Tibial nerve (tissue), 4 donors: ENCODE data around the gene FLNC. TPM values are rescaled to one million over a fixed set of nuclear protein-coding genes. Genes with fewer than 3 reads are reported as not detected.
A peak's percentile ranks its signal among the peaks of the same experiment; 100 is the strongest.

Experiments used
- DNase-seq, 2 donors: peaks; one replicate each; pipeline ENCODE4 v3.0.0-alpha.2; 2019; ENCODE audit warnings: low spot score in 2 of 2
- H3K27ac ChIP-seq, 4 donors: fragments of 200-600 bp; sonication (generic) in 3 of 4; one replicate each; pipeline ENCODE4 v1.5.1; 2017 to 2019; ENCODE audit warnings: mild to moderate bottlenecking in 1 of 4
- H3K27me3 ChIP-seq, 2 donors: fragments of 200-600 bp; sonication (generic) in 1 of 2; one replicate each; pipeline versions ENCODE4 v1.5.1 to v1.6.0; 2017 to 2019
- H3K36me3 ChIP-seq, 3 donors: fragments of 200-600 bp; sonication (generic); one replicate each; pipeline ENCODE4 v1.5.1; 2018 to 2019
- H3K4me1 ChIP-seq, 4 donors: fragments of 200-600 bp; sonication (generic) in 3 of 4; one replicate each; pipeline ENCODE4 v1.5.1; 2017 to 2019
- H3K4me3 ChIP-seq, 4 donors: fragments of 200-600 bp; sonication (generic) in 3 of 4; one replicate each; pipeline ENCODE4 v1.5.1; 2017 to 2019; ENCODE audit warnings: mild to moderate bottlenecking in 1 of 4, moderate library complexity in 1 of 4
- H3K9me3 ChIP-seq, 4 donors: fragments of 200-600 bp; sonication (generic) in 3 of 4; one replicate each; pipeline ENCODE4 v1.5.1; 2017 to 2019
- CTCF ChIP-seq, 5 experiments: fragments of 200-600 bp in 3 of 5; fragments of 450-650 bp in 2 of 5; sonication (generic) in 3 of 5; IDR thresholded peaks; one replicate each; pipeline ENCODE4 v1.5.1; 2016 to 2019; ENCODE audit warnings: antibody characterized with exemption in 5 of 5, mild to moderate bottlenecking in 3 of 5, moderate library complexity in 2 of 5
- EP300 ChIP-seq, 2 donors: sonication (generic); formaldehyde crosslinking; IDR thresholded peaks; one replicate each; pipeline ENCODE4 v1.6.1; 2017; ENCODE audit warnings: antibody characterized with exemption in 2 of 2, mild to moderate bottlenecking in 1 of 2
- POLR2A ChIP-seq, 2 donors: fragments of 450-650 bp; IDR thresholded peaks; one replicate each; pipeline ENCODE4 v1.6.1; 2017; ENCODE audit warnings: antibody characterized with exemption in 2 of 2, mild to moderate bottlenecking in 2 of 2, moderate library complexity in 2 of 2
- WGBS, 2 donors: methylation state at CpG; one replicate each; pipeline ENCODE4 v1.1.5; 2018; 5-methylcytosine and 5-hydroxymethylcytosine counted together
- total RNA-seq, 4 donors: library from RNA; depleted of rRNA; stranded (reverse); fragments of >200 nt; gene quantifications; one replicate each; pipeline ENCODE4 v1.1.0, GENCODE V29; 2016

Gene FLNC
- total RNA-seq, 4 donors from 2014 or later = 5.5 to 13.5 (median 9.0) TPM

DNA sequence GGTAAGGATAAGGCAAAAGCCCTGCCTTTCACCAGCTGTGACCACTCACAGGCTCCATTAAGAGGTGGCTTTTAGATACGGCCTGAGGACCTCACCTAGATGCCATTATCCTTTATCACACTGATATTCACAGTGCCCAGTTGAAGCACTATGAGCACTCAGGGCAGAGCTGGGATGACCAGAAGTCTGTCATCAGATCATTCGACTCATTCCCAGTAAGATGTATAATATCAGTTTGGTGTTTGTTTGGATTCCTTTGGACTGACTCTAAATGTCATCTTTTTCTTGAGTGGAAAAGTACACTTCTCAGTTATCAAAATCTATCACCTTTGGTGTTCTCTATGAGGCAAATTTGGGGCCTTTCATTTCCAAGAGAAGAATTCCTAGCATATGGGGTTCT, 19.7 kb upstream of the FLNC start:
- no peaks in the 10 kb centered on the region for H3K9me3 ChIP-seq
- H3K36me3 ChIP-seq = peaks cover 0 to 9% (median 0%) of the 10 kb centered on the region in 3 donors
- no peaks in the 10 kb centered on the region for H3K27me3 ChIP-seq
- H3K27ac ChIP-seq = no peak overlapping the region
- 76 to 90% methylated on average over 2 of the region's 2 CpGs for WGBS, 2 donors
- no peaks in the 10 kb centered on the region for H3K4me1 ChIP-seq
- DNase-seq = no peak
- TF ChIP-seq EP300 (IDR thresholded peaks at IDR 0.05) = no peak
- TF ChIP-seq CTCF (IDR thresholded peaks at IDR 0.05) = no peak
- TF ChIP-seq POLR2A (IDR thresholded peaks at IDR 0.05) = no peak
- no peak overlapping the region for H3K4me3 ChIP-seq

GRCh38 chr7:128810997-128811396, 19.2 kb upstream of the FLNC start:
- WGBS, 2 donors = 92% methylated on average over 3 of the region's 3 CpGs
- peaks cover 0 to 4% (median 0%) of the 10 kb centered on the region in 3 donors for H3K36me3 ChIP-seq
- TF ChIP-seq CTCF (IDR thresholded peaks at IDR 0.05) (no peak), POLR2A (IDR thresholded peaks at IDR 0.05) (no peak), EP300 (IDR thresholded peaks at IDR 0.05) (no peak)
- no peaks in the 10 kb centered on the region for H3K4me1 ChIP-seq
- DNase-seq = no peak
- H3K4me3 ChIP-seq = no peak overlapping the region
- no peaks in the 10 kb centered on the region for H3K9me3 ChIP-seq
- no peak overlapping the region for H3K27ac ChIP-seq
- no peaks in the 10 kb centered on the region for H3K27me3 ChIP-seq

DNA sequence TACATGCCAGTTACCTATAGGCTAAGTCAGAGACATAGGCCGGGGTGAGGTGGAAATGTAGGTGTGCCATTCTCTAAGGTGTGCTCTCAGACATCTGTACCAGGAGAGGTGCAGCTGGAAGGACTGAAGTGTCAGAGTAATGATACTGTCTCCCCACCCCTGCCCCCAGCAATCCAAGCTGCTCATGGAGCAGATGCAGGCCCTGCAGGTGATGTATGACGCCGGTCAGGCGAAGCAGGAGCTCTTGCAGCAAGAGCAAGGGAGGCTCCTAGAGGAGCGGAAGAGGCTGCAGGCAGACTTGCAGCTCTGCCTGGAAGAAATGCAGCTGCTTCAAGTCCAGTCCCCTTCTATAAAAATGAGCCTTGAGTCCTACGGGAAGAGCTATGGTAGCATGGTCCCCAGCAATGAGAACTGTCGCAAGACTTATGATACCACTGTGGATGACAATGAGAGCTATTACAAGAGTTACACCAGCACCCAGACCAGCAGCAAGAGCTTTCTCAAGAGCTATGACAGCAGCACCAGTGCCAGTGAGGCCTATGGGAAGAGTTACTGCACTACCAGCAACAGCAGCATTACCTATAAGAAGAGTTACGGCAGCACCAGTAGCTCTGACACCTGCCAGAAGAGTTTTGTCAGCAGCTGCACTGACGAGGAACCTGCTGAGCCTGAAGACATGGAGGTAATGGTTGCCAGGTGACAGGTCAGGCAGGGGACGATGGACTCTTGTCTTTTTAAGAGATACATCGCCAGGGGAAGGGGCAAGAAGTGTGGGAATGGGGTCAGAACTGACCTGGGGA, 18.4 kb upstream of the FLNC start:
- H3K27ac ChIP-seq = no peak overlapping the region
- WGBS, 2 donors = 88 to 94% methylated on average over 11 of the region's 11 CpGs
- no peaks in the 10 kb centered on the region for H3K9me3 ChIP-seq
- TF ChIP-seq EP300 (IDR thresholded peaks at IDR 0.05) (no peak), CTCF (IDR thresholded peaks at IDR 0.05) (no peak), POLR2A (IDR thresholded peaks at IDR 0.05) (no peak)
- no peaks in the 10 kb centered on the region for H3K36me3 ChIP-seq
- H3K4me1 ChIP-seq = no peaks in the 10 kb centered on the region
- H3K27me3 ChIP-seq = no peaks in the 10 kb centered on the region
- no peak overlapping the region for H3K4me3 ChIP-seq
- no peak for DNase-seq

DNA sequence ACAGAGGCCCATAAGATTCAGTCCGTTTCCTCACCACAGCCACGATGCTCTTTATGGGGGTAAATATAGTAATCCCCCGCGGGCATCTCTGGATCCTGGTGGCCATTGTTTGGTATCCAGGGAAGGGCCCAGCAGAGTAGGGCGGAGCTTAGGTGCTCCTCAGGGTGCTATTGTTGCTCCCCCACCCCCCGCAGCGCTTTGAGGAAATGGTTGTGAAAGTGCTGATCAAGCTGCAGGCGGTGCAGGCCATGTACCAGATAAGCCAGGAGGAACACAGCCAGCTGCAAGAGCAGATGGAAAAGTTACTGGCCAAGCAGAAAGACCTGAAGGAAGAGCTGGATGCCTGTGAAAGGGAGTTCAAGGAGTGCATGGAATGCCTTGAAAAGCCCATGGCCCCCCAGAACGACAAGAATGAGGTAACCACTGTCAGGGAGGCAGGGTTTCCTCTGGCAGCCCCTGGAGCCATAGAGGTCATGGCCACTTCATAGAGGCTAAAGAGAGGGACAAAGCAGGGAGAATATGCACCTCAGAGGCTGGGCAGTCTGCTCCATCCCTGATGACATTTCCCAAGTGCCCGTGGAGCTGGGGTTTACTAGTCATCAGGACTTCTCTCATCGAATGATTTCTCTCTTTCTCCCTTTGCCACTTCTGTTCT, 17.6 kb upstream of the FLNC start:
- WGBS, 2 donors = 52 to 54% methylated on average over 11 of the region's 11 CpGs
- DNase-seq = peak in 1 of 2 donors; percentile 31
- TF ChIP-seq CTCF (IDR thresholded peaks at IDR 0.05) (no peak), EP300 (IDR thresholded peaks at IDR 0.05) (no peak), POLR2A (IDR thresholded peaks at IDR 0.05) (no peak)
- H3K27me3 ChIP-seq = no peaks in the 10 kb centered on the region
- H3K4me1 ChIP-seq = no peaks in the 10 kb centered on the region
- no peak overlapping the region for H3K27ac ChIP-seq
- no peaks in the 10 kb centered on the region for H3K36me3 ChIP-seq
- no peak overlapping the region for H3K4me3 ChIP-seq
- H3K9me3 ChIP-seq = no peaks in the 10 kb centered on the region

GRCh38 chr7:128814499-128814898, 15.7 kb upstream of the FLNC start:
- TF ChIP-seq POLR2A (IDR thresholded peaks at IDR 0.05) = no peak
- TF ChIP-seq EP300 (IDR thresholded peaks at IDR 0.05) = no peak
- TF ChIP-seq CTCF (IDR thresholded peaks at IDR 0.05) = no peak
- no peak for DNase-seq
- Histone ChIP-seq H3K4me3 (no peak overlapping the region), H3K4me1 (no peaks in the 10 kb centered on the region), H3K27ac (no peak overlapping the region), H3K27me3 (no peaks in the 10 kb centered on the region), H3K36me3 (no peaks in the 10 kb centered on the region), H3K9me3 (no peaks in the 10 kb centered on the region)
- WGBS, 2 donors = 85 to 88% methylated on average over 6 of the region's 6 CpGs
